Vagina (tissue), 2 donors: ENCODE measurements around the gene ATG5.

Source experiments
- CTCF ChIP-seq, 3 experiments: fragments of 450-650 bp in 2 of 3; fragments of 200-600 bp in 1 of 3; sonication (generic) in 1 of 3; IDR thresholded peaks; one replicate each; pipeline ENCODE4 v1.5.1; 2017 to 2019; ENCODE audit warnings: antibody characterized with exemption in 3 of 3, mild to moderate bottlenecking in 2 of 3, moderate library complexity in 2 of 3
- POLR2A ChIP-seq, 2 donors: fragments of 450-650 bp; IDR thresholded peaks; one replicate each; pipeline ENCODE4 v1.6.1; 2017; ENCODE audit warnings: antibody characterized with exemption in 2 of 2, mild to moderate bottlenecking in 2 of 2, moderate library complexity in 2 of 2
- POLR2AphosphoS5 ChIP-seq, 2 donors: sonication (generic); formaldehyde crosslinking; IDR thresholded peaks; one replicate each; pipeline ENCODE4 v1.9.0; 2017; ENCODE audit warnings: antibody characterized with exemption in 2 of 2, mild to moderate bottlenecking in 2 of 2, low read depth in 1 of 2; ENCODE audit not compliant: insufficient read depth in 1 of 2

GRCh38 chr6:106325336-106326178, at the start of gene ATG5:
- peak in 1 of 3 experiments; percentile 10 for TF ChIP-seq CTCF (IDR thresholded peaks at IDR 0.05)
- no peak for TF ChIP-seq POLR2A (IDR thresholded peaks at IDR 0.05)
- TF ChIP-seq POLR2AphosphoS5 (IDR thresholded peaks at IDR 0.05; ENCODE audit: insufficient read depth in 1 of 2, low read depth in 1 of 2): peak; percentile 94
